ENCODE measurements around the gene CCDC60.
"Not testable (repeated sequence)": the region's sequence is repeated elsewhere in the genome, so short reads cannot be mapped to it uniquely, and the experiment has no call there.

CCDC60 gene

GRCh38 chr12:119343130-119343529 is 8.6 kb downstream of the CCDC60 start:
- ChIA-PET POLR2A (no interaction called here), CTCF (interaction anchor here (1.0 to 1.4 kb wide), 2 partner anchors 13 to 70 kb away, joined by 3 read pairs; no protein-coding TSS in a partner anchor)
- DNase-seq (ENCODE audit: extremely low spot score): no peak
- no peak for TF ChIP-seq CTCF (IDR thresholded peaks at IDR 0.05; ENCODE audit: control extremely low read depth, extremely low read depth, low read depth, missing control alignments)

GRCh38 chr12:119354172-119354571 is 19.6 kb downstream of the CCDC60 start:
- POLR2A ChIA-PET: no interaction called here
- no peak for DNase-seq (ENCODE audit: extremely low spot score)
- CTCF ChIA-PET: no interaction called here
- TF ChIP-seq CTCF (IDR thresholded peaks at IDR 0.05; ENCODE audit: control extremely low read depth, extremely low read depth, low read depth, missing control alignments): no peak

- DNase-seq (ENCODE audit: extremely low spot score); CTCF ChIA-PET; POLR2A ChIA-PET: not testable (repeated sequence)
Measured at GRCh38 chr12:119360366-119360765, 25.8 kb downstream of the CCDC60 start.

GRCh38 chr12:119363037-119363436 is 28.5 kb downstream of the CCDC60 start:
- ChIA-PET POLR2A (no interaction called here), CTCF (interaction anchor here (0.7 to 2.4 kb wide), 2 partner anchors 15 to 82 kb away, joined by 3 to 6 read pairs; no protein-coding TSS in a partner anchor)
- DNase-seq (ENCODE audit: extremely low spot score): no peak
- TF ChIP-seq CTCF (IDR thresholded peaks at IDR 0.05; ENCODE audit: control extremely low read depth, extremely low read depth, low read depth, missing control alignments): no peak

GRCh38 chr12:119363490-119363889 is 29.0 kb downstream of the CCDC60 start:
- POLR2A ChIA-PET: no interaction called here

GRCh38 chr12:119365451-119365850 is 30.9 kb downstream of the CCDC60 start:
- ChIA-PET POLR2A (no interaction called here), CTCF (no interaction called here)
- no peak for DNase-seq (ENCODE audit: extremely low spot score)
- TF ChIP-seq CTCF (IDR thresholded peaks at IDR 0.05; ENCODE audit: control extremely low read depth, extremely low read depth, low read depth, missing control alignments): no peak

More at GRCh38 chr12:119363490-119363889, 29.0 kb downstream of the CCDC60 start:
- DNase-seq (ENCODE audit: extremely low spot score): no peak
- CTCF ChIA-PET: interaction anchor here (0.7 to 2.4 kb wide), 3 partner anchors 11 to 81 kb away, joined by 3 to 6 read pairs (median 4); no protein-coding TSS in a partner anchor
- no peak for TF ChIP-seq CTCF (IDR thresholded peaks at IDR 0.05; ENCODE audit: control extremely low read depth, extremely low read depth, low read depth, missing control alignments)

- no peak for DNase-seq (ENCODE audit: extremely low spot score)
- ChIA-PET CTCF (no interaction called here), POLR2A (no interaction called here)
- no peak for TF ChIP-seq CTCF (IDR thresholded peaks at IDR 0.05; ENCODE audit: control extremely low read depth, extremely low read depth, low read depth, missing control alignments)
Measured at GRCh38 chr12:119366007-119366406, 31.5 kb downstream of the CCDC60 start.

Data from GM10248 (cell line).